SIG-M5 treated with dmso at 0.1 percent for 504 hours (cell line): ENCODE results near the gene METRN.
A peak's percentile ranks its signal among the peaks of the same experiment; 100 is the strongest.

Experiments used
- DNase-seq: peaks from one replicate; lab custom pipeline; 2025; ENCODE audit not compliant: unreplicated experiment; lab: John Stamatoyannopoulos, UW

Gene METRN

DNA sequence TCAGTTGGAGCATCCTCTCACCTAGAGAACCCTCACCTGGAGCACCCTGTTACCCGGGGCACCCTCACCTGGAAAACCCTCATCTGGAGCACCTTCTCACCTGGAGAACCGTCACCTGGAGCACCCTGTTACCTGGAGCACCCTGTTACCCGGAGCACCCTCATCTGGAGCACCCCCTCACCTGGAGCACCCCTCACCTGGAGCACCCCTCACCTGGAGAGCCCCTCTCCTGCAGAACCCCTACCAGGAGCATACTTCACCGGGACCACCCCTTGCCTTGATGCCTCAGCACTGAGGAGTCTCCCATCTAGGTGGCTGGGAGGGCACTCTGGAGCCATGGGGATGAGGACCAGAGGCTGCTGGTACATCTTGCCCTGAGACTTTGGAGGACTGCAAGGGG lies 6.0 kb upstream of the METRN start:
- no peak for DNase-seq

DNA sequence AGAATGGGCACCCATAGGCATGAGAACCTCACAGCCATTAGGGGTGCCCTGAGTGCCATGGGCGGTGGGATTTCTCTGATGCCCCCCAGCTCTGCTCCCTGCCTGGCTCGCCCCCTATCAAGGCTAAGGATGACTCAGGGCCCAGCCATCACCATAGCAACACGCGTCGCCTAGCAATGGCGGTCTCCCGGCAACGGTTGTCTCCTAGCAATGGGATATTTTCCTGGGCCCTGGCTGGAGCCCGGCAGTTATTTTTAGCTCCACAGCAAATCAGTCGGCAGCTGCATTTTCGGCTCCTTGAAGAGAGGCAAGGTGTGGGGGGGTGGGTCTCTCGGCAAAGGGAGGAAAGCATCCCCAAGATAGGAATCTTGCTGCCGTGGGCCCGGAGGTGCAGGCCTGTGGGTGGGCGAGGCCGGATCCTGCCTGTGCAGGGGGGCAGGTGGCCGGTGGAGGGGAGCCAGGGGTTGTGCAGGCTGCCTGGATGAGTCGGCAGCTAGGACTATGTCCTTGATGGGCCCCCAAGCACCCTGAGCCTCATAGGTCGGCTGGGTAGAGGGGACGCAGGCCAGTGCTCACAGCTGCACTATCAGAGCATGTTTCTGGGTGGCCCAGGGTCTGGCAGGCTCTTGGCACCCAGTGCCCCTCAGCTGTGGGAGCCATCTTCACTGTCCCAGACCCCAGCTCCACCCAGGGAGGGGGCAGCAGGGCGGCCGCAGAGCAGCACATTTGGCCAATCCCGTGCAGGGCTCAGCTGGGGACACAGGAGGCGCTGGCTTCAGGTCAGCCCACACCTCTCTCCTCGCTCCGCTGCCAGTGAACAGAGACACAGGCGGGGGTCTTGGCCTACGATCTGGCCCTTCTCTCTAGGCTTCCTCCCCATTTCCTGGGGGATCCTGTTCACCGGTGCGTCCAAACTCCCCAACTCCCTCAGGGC lies 5.1 kb upstream of the METRN start:
- peak; percentile 17 for DNase-seq

DNA sequence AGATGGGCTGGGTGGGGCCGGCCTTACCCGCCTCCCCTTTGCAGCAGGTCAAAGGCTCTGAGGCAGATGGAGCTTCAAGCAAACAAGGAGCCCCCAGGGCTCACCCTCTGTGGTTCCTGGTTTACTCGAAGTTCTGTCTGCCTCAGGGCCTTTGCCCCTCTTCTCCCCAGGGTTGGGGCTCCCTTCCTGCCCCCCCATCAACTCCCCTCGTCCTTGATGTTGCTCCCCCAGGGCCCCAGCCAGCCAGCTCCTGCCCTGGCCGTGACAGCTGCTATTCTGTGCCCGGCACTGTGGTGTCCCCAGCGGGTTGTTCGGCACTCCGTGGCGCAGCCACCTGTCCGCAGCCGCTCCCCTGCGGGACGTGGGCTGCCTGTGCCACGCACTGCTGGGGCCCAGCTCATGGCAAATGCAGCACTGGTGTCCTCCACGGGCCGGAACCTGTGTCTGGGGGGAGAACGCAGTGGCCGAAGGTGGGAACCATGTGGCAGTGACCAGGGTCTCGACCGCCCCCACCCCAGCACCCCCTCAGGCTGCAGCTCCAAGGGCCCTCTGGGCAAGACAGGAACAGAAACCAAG lies 4.3 kb upstream of the METRN start:
- no peak for DNase-seq

DNA sequence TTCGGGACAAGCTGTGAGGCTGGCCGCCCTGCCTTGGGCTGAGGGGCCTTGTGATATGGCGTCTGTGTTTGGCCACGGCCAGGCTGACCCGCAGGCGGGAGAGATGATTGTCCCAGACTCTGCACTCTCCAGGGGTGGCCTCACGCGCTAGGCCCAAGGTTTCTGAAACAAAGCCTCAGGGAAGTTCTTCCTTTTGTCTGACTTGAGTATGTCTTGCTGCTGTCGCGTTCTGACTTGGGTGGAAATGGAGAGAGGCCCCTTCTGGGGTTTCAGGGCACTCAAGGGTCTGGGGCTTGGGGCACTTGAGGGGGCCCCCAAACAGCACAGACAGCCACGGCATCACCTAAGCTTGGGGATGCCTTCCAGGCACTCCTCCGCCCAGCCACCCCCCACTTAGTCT lies 3.8 kb upstream of the METRN start:
- no peak for DNase-seq

DNA sequence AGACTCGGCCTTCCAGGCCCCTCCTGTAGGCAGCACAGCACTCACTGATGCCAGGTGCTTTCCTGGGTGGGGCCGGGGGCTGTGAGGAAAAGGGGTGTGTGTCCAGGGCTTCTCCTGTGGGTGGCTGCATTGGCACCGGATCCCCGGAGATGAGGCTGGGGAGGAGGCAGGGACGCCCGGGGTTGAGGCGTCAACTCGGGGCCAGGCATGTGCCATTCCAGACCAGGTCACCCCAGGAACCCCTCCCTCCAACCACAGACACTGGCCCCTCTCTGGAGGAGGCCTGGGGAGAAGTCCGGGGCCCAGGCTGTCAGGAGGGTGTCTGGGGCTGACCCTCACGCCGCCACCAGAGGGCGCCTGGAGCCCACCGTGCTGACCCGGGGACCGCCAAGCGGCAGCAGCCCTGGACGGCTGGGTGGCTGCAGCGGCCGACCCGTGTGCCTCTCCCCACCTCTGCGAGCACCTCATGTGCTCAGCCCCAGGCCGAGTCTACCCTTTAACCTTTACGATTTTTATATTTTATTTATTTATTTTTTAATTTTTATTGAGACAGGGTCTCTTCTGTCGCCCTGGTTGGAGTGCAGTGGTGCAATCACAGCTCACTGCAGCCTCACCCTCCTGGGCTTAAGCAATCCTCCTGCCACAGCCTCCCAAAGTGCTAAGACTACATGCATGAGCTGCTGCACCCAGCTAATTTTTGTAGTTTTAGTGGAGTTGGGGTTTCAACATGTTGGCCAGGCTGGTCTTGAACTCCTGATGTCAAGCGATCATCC lies 3.2 kb upstream of the METRN start:
- peak; percentile 39 for DNase-seq

DNA sequence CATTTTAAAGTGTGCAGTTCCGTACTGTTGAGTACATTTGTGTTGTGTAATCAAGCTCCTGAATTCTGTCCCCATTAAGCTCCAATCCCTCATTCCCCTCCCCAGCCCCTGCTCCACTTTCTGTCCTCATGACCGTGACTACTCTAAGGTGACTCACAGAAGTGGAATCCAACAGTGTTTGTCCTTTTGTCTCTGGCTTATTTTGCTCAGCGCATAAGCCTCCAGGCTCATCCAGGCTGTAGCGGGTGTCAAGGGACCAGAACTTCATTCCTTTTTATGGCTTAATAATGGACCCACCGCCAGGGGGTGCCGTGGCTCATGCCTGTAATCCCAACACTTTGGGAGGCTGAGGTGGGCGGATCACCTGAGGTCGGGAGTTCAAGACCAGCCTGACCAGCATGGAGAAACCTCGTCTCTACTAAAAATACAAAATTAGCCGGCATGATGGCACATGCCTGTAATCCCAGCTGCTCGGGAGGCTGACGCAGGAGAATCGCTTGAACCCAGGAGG lies 2.1 kb upstream of the METRN start:
- peak; percentile 48 for DNase-seq

DNA sequence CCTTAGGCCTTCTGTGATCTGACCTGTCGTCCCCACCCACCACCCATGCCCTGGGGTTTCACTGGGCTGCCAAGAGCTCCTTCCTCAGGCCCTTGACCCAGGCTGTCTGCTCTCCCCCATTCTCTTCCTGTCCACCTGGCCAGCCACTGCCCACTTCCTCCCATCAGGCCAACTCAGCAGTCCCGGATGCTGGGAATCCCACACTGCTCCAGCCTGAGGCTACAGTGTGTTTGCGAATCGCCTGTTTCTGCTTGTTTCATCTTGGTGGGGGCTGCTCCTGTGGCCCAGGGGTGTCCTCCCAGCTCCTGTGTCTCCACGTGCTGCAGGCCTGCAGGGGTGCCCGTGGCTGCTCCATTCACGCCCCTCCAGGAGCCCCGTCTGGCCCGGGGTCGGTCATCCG lies 839 bp upstream of the METRN start:
- no peak for DNase-seq

DNA sequence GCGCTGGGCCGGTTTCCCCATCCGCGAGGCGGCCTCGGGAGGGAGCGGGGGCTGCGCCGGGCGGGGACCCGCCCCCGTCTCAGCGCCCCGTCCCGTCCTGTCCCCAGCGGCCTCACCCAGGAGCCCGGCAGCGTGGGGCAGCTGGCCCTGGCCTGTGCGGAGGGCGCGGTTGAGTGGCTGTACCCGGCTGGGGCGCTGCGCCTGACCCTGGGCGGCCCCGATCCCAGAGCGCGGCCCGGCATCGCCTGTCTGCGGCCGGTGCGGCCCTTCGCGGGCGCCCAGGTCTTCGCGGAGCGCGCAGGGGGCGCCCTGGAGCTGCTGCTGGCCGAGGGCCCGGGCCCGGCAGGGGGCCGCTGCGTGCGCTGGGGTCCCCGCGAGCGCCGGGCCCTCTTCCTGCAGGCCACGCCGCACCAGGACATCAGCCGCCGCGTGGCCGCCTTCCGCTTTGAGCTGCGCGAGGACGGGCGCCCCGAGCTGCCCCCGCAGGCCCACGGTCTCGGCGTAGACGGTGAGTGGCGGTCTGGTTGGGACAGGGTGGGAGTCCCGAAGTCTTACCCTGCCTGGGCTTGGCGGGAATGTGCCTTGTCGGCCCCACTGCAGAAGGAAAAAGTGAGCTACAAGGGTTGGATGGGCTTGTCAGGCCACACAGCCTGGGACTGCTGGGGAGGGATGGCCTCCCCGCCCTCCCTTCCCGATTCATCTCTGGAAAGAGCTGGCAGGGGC lies 720 bp downstream of the METRN start:
- DNase-seq: no peak

DNA sequence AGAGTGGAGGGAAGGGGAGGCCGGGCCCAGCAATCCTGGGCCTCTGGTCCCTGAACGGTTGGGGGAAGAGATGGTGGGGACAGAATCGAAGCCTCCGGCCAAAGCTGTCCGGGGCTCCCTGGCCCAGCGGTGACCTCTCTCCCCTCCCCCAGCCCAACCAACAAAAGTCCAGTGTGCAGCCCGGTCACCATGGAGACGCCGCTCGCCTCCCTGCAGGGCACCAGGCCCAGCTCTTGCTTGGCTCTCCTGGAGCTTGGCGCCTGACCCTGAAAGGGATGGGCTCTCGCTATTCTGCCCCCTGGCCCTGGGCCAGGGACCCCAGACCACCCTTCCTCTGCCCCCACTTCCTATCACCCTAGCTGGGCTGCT lies 1.3 kb downstream of the METRN start:
- DNase-seq: no peak

DNA sequence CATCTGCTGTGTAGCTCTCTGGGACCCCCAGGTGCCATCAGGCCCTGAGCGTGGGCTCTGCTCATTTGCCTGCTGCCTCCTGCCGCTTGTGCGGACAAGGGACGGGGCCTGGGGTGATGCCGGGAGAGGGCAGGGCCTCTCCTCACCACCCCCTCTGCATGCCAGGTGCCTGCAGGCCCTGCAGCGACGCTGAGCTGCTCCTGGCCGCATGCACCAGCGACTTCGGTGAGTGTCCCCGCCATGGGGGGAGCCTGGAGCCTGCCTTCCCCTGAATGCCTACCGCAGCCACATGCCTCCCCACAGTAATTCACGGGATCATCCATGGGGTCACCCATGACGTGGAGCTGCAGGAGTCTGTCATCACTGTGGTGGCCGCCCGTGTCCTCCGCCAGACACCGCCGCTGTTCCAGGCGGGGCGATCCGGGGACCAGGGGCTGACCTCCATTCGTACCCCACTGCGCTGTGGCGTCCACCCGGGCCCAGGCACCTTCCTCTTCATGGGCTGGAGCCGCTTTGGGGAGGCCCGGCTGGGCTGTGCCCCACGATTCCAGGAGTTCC lies 1.9 kb downstream of the METRN start:
- DNase-seq: no peak

DNA sequence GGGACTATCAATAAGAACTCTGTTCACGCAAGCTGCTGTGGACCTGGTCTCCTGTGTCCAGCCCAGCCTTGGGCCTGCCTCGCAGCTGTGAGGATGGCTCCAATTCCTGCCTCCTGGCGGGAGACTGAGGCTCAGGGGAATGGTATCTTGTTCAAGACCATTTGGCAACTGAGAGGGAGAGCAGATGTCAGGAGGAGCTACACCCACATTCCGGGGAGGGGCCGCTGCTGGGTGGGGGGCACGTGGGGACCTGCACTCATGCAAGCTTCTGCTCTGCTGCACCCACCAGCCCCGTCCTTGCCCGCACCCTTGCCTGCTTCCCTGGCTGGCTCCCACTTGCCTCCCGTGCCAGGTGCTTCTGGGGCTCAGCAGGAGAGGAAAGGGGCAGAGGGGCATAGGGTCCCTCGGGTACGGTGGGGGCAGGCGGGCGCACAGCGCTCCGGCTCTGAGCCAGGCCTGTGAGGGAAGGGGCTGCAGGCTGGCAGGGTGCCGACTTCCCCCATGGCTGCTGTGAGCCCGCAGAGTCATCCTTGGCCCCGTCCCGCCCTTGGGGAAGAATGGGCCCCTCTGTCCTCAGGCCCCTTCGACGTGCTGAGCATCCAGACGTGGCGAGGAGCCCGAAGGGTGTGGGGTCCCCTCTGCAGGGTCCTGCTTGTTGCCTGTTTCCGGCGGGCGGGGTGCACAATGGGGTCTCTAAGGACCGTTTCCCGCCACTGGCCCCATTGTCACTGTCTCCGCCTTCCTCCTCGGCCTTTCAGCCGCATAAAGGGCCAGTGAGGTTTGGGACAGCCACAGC lies 2.7 kb downstream of the METRN start:
- no peak for DNase-seq

DNA sequence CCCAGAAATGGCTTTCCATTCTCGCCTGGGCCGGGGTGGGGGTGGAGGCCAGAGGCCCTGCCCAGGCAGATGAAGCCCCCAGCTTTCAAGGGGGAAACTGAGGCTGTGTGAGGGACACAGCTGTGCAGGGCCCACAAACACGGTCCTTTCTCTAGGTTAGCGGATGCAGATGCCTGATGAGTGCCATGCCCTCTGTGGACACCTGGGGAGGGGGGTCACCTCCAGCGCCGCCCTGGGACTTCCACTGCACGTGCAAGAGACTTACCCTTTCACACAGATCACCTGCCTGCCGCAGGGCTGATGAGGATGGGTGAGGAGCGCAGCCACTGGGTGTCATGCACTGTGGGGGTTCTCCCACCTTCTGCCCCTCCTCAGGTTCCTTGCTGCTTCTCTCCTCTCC lies 3.5 kb downstream of the METRN start:
- no peak for DNase-seq

DNA sequence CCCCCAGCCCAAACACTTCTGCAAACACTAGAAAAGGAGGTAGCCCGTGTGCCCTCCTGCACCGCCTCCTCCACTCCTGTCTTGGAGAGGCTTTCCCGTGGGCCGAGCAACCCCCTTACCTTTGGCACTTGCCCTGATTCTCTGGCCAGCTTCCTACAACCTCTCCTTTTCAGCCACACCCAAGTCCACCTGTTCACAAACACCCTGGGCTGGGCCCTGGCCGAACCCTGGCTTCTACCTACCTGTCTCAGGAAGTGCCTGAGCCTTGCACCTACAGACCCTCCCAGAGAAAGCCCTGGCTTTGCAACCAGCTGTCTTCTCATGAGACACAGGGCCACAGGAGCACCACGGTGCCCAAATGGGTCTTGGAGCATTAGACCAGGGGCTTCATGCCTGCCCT lies 4.0 kb downstream of the METRN start:
- no peak for DNase-seq

DNA sequence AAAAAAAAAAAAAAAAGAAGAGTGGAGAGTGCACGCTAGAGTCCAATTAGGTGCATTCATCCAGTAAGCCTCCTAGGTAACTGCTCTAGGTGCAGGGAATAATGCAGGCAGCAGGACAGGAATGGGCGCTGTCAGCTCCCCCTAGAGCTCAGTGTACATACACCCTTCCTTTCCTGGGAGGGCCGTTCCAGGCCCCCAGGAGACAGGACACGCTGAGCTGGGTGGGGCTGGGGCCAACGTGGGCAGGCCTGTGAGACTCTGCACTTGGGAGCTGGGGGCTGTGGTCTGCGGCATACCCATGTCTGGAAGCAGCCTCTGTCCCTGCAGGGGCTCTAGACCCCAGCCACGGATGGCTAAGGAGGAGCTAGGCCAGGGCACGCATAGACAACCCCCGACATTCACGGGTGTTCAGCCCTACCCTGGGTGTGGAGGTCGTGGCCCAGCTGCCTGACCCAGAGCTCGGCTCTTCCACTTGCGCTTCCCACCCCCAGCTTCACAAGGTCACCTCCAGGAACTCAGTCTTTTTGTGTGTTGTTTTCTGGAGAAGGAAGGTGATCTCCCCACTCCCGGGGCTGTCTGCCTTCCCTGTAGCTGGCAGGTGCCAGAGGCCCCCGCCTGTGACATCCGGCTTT lies 5.0 kb downstream of the METRN start:
- peak; percentile 30 for DNase-seq

DNA sequence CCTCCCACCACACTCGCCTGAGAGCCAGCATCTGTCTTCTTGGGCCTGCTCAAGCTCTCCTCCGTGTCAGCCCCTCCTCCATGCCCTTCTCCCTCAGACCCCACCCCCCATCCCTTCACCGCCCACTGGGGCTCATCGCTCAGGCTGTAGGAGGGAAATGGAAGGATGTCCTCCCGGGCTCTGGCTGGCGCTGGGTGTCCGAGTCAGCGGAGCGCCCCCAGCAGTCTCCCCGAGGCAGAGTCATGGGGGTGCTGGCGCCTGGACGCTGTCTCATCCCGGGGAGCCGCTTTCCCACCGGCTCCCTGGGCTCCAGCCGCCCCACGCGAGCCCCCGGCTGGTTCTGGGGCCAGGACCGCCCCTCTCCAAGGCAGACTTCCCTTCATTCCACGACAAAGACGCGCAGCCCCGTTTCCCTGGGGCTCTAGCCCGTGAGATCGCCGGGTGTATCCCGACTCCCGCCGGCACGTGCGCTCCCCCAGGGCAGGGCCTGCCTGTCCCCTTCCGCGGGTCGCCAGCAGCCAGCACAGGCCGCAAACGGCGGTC lies 5.6 kb downstream of the METRN start:
- DNase-seq: peak; percentile 68

DNA sequence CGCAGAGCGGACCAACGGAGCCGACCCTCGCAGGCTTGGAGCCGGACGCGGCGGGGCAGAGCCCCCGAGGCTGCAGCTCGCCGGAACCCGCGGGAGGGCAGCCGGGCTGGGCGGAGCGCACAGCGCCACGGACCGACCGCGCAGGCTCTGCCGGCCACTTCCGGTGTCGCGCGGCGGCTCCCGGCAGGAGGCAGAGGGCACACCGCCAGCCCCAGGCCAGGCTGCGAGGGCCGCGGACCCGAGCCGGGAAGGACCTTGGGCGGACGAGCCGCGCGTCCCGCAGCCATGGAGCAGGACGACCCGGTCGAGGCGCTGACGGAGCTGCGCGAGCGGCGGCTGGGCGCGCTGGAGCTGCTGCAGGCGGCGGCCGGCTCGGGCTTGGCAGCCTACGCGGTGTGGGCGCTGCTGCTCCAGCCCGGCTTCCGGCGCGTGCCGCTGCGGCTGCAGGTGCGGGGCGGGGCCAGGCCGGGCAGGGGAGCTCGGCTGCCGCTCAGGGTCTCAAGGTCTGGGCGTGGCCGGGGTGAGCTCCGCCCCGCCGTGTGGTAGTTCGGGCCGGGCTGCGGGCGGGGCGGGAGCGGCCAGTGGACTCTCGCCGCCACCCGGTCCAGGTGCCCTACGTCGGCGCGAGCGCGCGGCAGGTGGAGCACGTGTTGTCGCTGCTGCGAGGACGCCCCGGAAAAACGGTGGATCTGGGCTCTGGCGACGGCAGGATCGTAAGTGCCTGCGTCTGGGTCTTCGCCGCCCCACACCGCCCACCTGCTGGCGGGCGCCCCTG lies 6.3 kb downstream of the METRN start, which contains the start of gene ANTKMT:
Gene ANTKMT (plus strand): TSS at position 157 of the 775 bp plus-strand sequence. CDS start 129 bp downstream, at position 286.
- peak; percentile 71 for DNase-seq

DNA sequence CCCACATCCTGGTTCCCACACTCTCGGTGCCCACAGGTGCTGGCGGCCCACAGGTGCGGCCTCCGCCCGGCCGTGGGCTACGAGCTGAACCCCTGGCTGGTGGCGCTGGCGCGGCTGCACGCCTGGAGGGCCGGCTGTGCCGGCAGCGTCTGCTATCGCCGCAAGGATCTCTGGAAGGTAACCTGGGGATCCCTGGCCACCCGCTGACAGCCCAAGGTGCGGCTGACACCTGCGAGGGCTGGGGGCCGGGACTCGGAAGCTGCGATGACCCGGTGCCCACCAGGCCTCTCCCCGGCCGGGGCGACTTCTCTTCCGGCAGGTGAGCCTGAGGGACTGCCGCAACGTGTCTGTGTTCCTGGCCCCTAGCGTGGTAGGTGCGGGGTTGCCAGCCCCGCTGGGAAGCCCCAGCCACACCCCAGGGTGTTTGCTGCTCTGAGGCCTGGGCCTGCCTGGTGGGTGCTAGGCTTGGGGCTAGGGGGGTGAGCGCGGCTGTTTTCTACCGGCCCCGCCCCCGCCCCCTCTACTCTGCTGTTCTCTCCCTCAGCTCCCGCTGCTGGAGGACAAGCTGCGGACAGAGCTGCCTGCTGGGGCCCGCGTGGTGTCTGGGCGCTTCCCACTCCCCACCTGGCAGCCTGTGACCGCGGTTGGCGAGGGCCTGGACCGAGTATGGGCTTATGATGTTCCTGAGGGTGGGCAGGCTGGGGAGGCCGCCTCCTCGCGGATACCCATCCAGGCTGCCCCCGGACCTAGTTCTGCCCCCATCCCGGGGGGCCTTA lies 7.0 kb downstream of the METRN start:
- no peak for DNase-seq
